ENCODE data around the gene OAS2.

OAS2 gene

GRCh38 chr12:112973011-112973735 lies 5.1 kb upstream of the OAS2 start:
- H3K9me3 ChIP-seq (ENCODE audit: control insufficient read depth, insufficient read depth, low read length) = no peaks in the 10 kb centered on the region
- no peaks in the 10 kb centered on the region for H3K4me1 ChIP-seq (ENCODE audit: control insufficient read depth, insufficient read depth, low read length)
- no peak overlapping the region for H3K4me3 ChIP-seq (ENCODE audit: low read depth, low read length)
- H3K27me3 ChIP-seq (ENCODE audit: control insufficient read depth, insufficient read depth, low read length) = no peaks in the 10 kb centered on the region
- no peak overlapping the region for H3K9ac ChIP-seq (ENCODE audit: low read depth, low read length)
- H3K36me3 ChIP-seq (ENCODE audit: control insufficient read depth, insufficient read depth, low read length) = no peaks in the 10 kb centered on the region

- H3K9me3 ChIP-seq (ENCODE audit: control insufficient read depth, insufficient read depth, low read length) = no peaks in the 10 kb centered on the region
- H3K27me3 ChIP-seq (ENCODE audit: control insufficient read depth, insufficient read depth, low read length) = no peaks in the 10 kb centered on the region
- no peaks in the 10 kb centered on the region for H3K4me1 ChIP-seq (ENCODE audit: control insufficient read depth, insufficient read depth, low read length)
- no peak overlapping the region for H3K9ac ChIP-seq (ENCODE audit: low read depth, low read length)
- H3K36me3 ChIP-seq (ENCODE audit: control insufficient read depth, insufficient read depth, low read length) = no peaks in the 10 kb centered on the region
- no peak overlapping the region for H3K4me3 ChIP-seq (ENCODE audit: low read depth, low read length)
These were observed 4.5 kb upstream of the OAS2 start for GRCh38 chr12:112973818-112974231.

GRCh38 chr12:112974904-112975303 lies 3.4 kb upstream of the OAS2 start:
- Histone ChIP-seq H3K27me3 (ENCODE audit: control insufficient read depth, insufficient read depth, low read length) (no peaks in the 10 kb centered on the region), H3K36me3 (ENCODE audit: control insufficient read depth, insufficient read depth, low read length) (no peaks in the 10 kb centered on the region), H3K4me1 (ENCODE audit: control insufficient read depth, insufficient read depth, low read length) (no peaks in the 10 kb centered on the region), H3K9ac (ENCODE audit: low read depth, low read length) (no peak overlapping the region), H3K9me3 (ENCODE audit: control insufficient read depth, insufficient read depth, low read length) (no peaks in the 10 kb centered on the region), H3K4me3 (ENCODE audit: low read depth, low read length) (no peak overlapping the region)

- H3K9me3 ChIP-seq (ENCODE audit: control insufficient read depth, insufficient read depth, low read length) = no peaks in the 10 kb centered on the region
- H3K27me3 ChIP-seq (ENCODE audit: control insufficient read depth, insufficient read depth, low read length) = no peaks in the 10 kb centered on the region
- no peaks in the 10 kb centered on the region for H3K4me1 ChIP-seq (ENCODE audit: control insufficient read depth, insufficient read depth, low read length)
These were observed 1.2 kb upstream of the OAS2 start for GRCh38 chr12:112977139-112977538.

GRCh38 chr12:112977641-112978040 lies 678 bp upstream of the OAS2 start:
- Histone ChIP-seq H3K9ac (ENCODE audit: low read depth, low read length) (no peak overlapping the region), H3K4me3 (ENCODE audit: low read depth, low read length) (no peak overlapping the region), H3K4me1 (ENCODE audit: control insufficient read depth, insufficient read depth, low read length) (no peaks in the 10 kb centered on the region), H3K36me3 (ENCODE audit: control insufficient read depth, insufficient read depth, low read length) (no peaks in the 10 kb centered on the region), H3K27me3 (ENCODE audit: control insufficient read depth, insufficient read depth, low read length) (no peaks in the 10 kb centered on the region), H3K9me3 (ENCODE audit: control insufficient read depth, insufficient read depth, low read length) (no peaks in the 10 kb centered on the region)

More at GRCh38 chr12:112977139-112977538, 1.2 kb upstream of the OAS2 start:
- Histone ChIP-seq H3K9ac (ENCODE audit: low read depth, low read length) (no peak overlapping the region), H3K36me3 (ENCODE audit: control insufficient read depth, insufficient read depth, low read length) (no peaks in the 10 kb centered on the region), H3K4me3 (ENCODE audit: low read depth, low read length) (no peak overlapping the region)

GRCh38 chr12:112979041-112979680 lies 842 bp downstream of the OAS2 start:
- Histone ChIP-seq H3K27me3 (ENCODE audit: control insufficient read depth, insufficient read depth, low read length) (no peaks in the 10 kb centered on the region), H3K9ac (ENCODE audit: low read depth, low read length) (no peak overlapping the region), H3K9me3 (ENCODE audit: control insufficient read depth, insufficient read depth, low read length) (no peaks in the 10 kb centered on the region), H3K4me3 (ENCODE audit: low read depth, low read length) (no peak overlapping the region), H3K4me1 (ENCODE audit: control insufficient read depth, insufficient read depth, low read length) (no peaks in the 10 kb centered on the region), H3K36me3 (ENCODE audit: control insufficient read depth, insufficient read depth, low read length) (no peaks in the 10 kb centered on the region)

GRCh38 chr12:112980491-112981158 lies 2.3 kb downstream of the OAS2 start:
- no peak overlapping the region for H3K9ac ChIP-seq (ENCODE audit: low read depth, low read length)
- no peaks in the 10 kb centered on the region for H3K4me1 ChIP-seq (ENCODE audit: control insufficient read depth, insufficient read depth, low read length)

GRCh38 chr12:112985642-112986290 lies 7.4 kb downstream of the OAS2 start:
- Histone ChIP-seq H3K4me3 (ENCODE audit: low read depth, low read length) (no peak overlapping the region), H3K9ac (ENCODE audit: low read depth, low read length) (no peak overlapping the region), H3K27me3 (ENCODE audit: control insufficient read depth, insufficient read depth, low read length) (no peaks in the 10 kb centered on the region), H3K36me3 (ENCODE audit: control insufficient read depth, insufficient read depth, low read length) (no peaks in the 10 kb centered on the region), H3K9me3 (ENCODE audit: control insufficient read depth, insufficient read depth, low read length) (no peaks in the 10 kb centered on the region), H3K4me1 (ENCODE audit: control insufficient read depth, insufficient read depth, low read length) (no peaks in the 10 kb centered on the region)

More at GRCh38 chr12:112980491-112981158, 2.3 kb downstream of the OAS2 start:
- H3K27me3 ChIP-seq (ENCODE audit: control insufficient read depth, insufficient read depth, low read length) = no peaks in the 10 kb centered on the region
- no peaks in the 10 kb centered on the region for H3K36me3 ChIP-seq (ENCODE audit: control insufficient read depth, insufficient read depth, low read length)
- H3K4me3 ChIP-seq (ENCODE audit: low read depth, low read length) = no peak overlapping the region
- no peaks in the 10 kb centered on the region for H3K9me3 ChIP-seq (ENCODE audit: control insufficient read depth, insufficient read depth, low read length)

GRCh38 chr12:112986291-112986800 lies 8.0 kb downstream of the OAS2 start:
- H3K36me3 ChIP-seq (ENCODE audit: control insufficient read depth, insufficient read depth, low read length) = no peaks in the 10 kb centered on the region

GRCh38 chr12:112987561-112987960 lies 9.2 kb downstream of the OAS2 start:
- no peak overlapping the region for H3K9ac ChIP-seq (ENCODE audit: low read depth, low read length)
- H3K4me1 ChIP-seq (ENCODE audit: control insufficient read depth, insufficient read depth, low read length) = no peaks in the 10 kb centered on the region
- H3K9me3 ChIP-seq (ENCODE audit: control insufficient read depth, insufficient read depth, low read length) = no peaks in the 10 kb centered on the region
- no peaks in the 10 kb centered on the region for H3K27me3 ChIP-seq (ENCODE audit: control insufficient read depth, insufficient read depth, low read length)
- H3K36me3 ChIP-seq (ENCODE audit: control insufficient read depth, insufficient read depth, low read length) = no peaks in the 10 kb centered on the region
- H3K4me3 ChIP-seq (ENCODE audit: low read depth, low read length) = no peak overlapping the region

More at GRCh38 chr12:112986291-112986800, 8.0 kb downstream of the OAS2 start:
- Histone ChIP-seq H3K9me3 (ENCODE audit: control insufficient read depth, insufficient read depth, low read length) (no peaks in the 10 kb centered on the region), H3K4me3 (ENCODE audit: low read depth, low read length) (no peak overlapping the region), H3K27me3 (ENCODE audit: control insufficient read depth, insufficient read depth, low read length) (no peaks in the 10 kb centered on the region), H3K4me1 (ENCODE audit: control insufficient read depth, insufficient read depth, low read length) (no peaks in the 10 kb centered on the region), H3K9ac (ENCODE audit: low read depth, low read length) (no peak overlapping the region)

GRCh38 chr12:112988224-112988623 lies 9.9 kb downstream of the OAS2 start:
- Histone ChIP-seq H3K4me1 (ENCODE audit: control insufficient read depth, insufficient read depth, low read length) (no peaks in the 10 kb centered on the region), H3K9me3 (ENCODE audit: control insufficient read depth, insufficient read depth, low read length) (no peaks in the 10 kb centered on the region), H3K9ac (ENCODE audit: low read depth, low read length) (no peak overlapping the region), H3K27me3 (ENCODE audit: control insufficient read depth, insufficient read depth, low read length) (no peaks in the 10 kb centered on the region), H3K36me3 (ENCODE audit: control insufficient read depth, insufficient read depth, low read length) (no peaks in the 10 kb centered on the region), H3K4me3 (ENCODE audit: low read depth, low read length) (no peak overlapping the region)

All from iPS-15b (cell line).